ENCODE measurements around the gene PDE2A.

The PDE2A gene

GRCh38 chr11:72634016-72634415, 40.2 kb downstream of the PDE2A start:
- no peak for DNase-seq

- DNase-seq, result no peak
Observed at GRCh38 chr11:72633068-72633467, 41.2 kb downstream of the PDE2A start.

- no peak for DNase-seq
Observed at GRCh38 chr11:72631806-72632731, 42.2 kb downstream of the PDE2A start.

- DNase-seq, result no peak
Observed at GRCh38 chr11:72630104-72630852, 43.9 kb downstream of the PDE2A start.

- DNase-seq, result no peak
Observed at GRCh38 chr11:72629266-72629665, 45.0 kb downstream of the PDE2A start.

- DNase-seq, result no peak
Observed at GRCh38 chr11:72627594-72628281, 46.5 kb downstream of the PDE2A start.

GRCh38 chr11:72626414-72626936, 47.7 kb downstream of the PDE2A start:
- DNase-seq, result no peak

- DNase-seq, result no peak
Observed at GRCh38 chr11:72625691-72626413, 48.4 kb downstream of the PDE2A start.

- DNase-seq, result no peak
Observed at GRCh38 chr11:72624496-72625201, 49.6 kb downstream of the PDE2A start.

GRCh38 chr11:72623052-72623451, 51.2 kb downstream of the PDE2A start:
- DNase-seq, result no peak

GRCh38 chr11:72621008-72621610, 53.1 kb downstream of the PDE2A start:
- peak in 1 of 2 experiments; percentile 19 for DNase-seq

GRCh38 chr11:72618803-72619202, 55.4 kb downstream of the PDE2A start:
- DNase-seq, result no peak

GRCh38 chr11:72617080-72617762, 57.0 kb downstream of the PDE2A start:
- no peak for DNase-seq

GRCh38 chr11:72616655-72617054, 57.6 kb downstream of the PDE2A start:
- DNase-seq, result no peak

- no peak for DNase-seq
Observed at GRCh38 chr11:72615329-72615728, 58.9 kb downstream of the PDE2A start.

GRCh38 chr11:72614381-72614780, 59.8 kb downstream of the PDE2A start:
- DNase-seq, result no peak

GRCh38 chr11:72613977-72614376, 60.2 kb downstream of the PDE2A start:
- DNase-seq, result peak in 1 of 2 experiments; percentile 7

GRCh38 chr11:72613450-72613849, 60.8 kb downstream of the PDE2A start:
- no peak for DNase-seq

GRCh38 chr11:72609476-72609875, 64.7 kb downstream of the PDE2A start:
- DNase-seq, result no peak

- DNase-seq, result no peak
Observed at GRCh38 chr11:72609045-72609444, 65.2 kb downstream of the PDE2A start.

- DNase-seq, result no peak
Observed at GRCh38 chr11:72607496-72607895, 66.7 kb downstream of the PDE2A start.

Data from activated CD4-positive, alpha-beta T cell treated with anti-CD3 and anti-CD28 coated beads, Interleukin-2, amount 50 U/mL, for 48 hours (primary cell).